Neural crest cell (in vitro differentiated cells): ENCODE measurements around the gene ASB2. TPM values are rescaled to one million over a fixed set of nuclear protein-coding genes. Genes with fewer than 3 reads are reported as not detected.

Source experiments
- DNase-seq: peaks from one replicate; pipeline ENCODE4 v3.0.0; 2021; ENCODE audit warnings: low read depth, mixed read lengths, low spot score
- H3K27ac Mint-ChIP-seq: one replicate; pipeline ENCODE4 v1.8.0; 2021; ENCODE audit warnings: mild to moderate bottlenecking, mixed read lengths; ENCODE audit not compliant: unreplicated experiment
- H3K27me3 Mint-ChIP-seq: 2 replicates; pipeline ENCODE4 v1.8.0; 2021; ENCODE audit warnings: low read depth, mild to moderate bottlenecking, mixed read lengths
- H3K36me3 Mint-ChIP-seq: 2 replicates; pipeline ENCODE4 v1.8.0; 2021; ENCODE audit warnings: low read depth, mild to moderate bottlenecking, mixed read lengths
- H3K4me1 Mint-ChIP-seq: 2 replicates; pipeline ENCODE4 v1.8.0; 2021; ENCODE audit warnings: mixed read lengths
- H3K4me3 Mint-ChIP-seq: one replicate; pipeline ENCODE4 v1.8.0; 2021; ENCODE audit warnings: mild to moderate bottlenecking, mixed read lengths
- H3K9me3 Mint-ChIP-seq: 2 replicates; pipeline ENCODE4 v1.8.0; 2021; ENCODE audit warnings: mixed read lengths
- CTCF ChIP-seq: fragments of 200-600 bp; sonication (generic); conservative IDR thresholded peaks from 2 replicates; pipeline ENCODE4 v1.5.0; 2021; ENCODE audit warnings: antibody characterized with exemption, mild to moderate bottlenecking
- total RNA-seq: library from RNA; stranded (reverse); gene quantifications from 2 replicates; pipeline ENCODE4 v1.2.1, GENCODE V29; 2021

ASB2 gene
- total RNA-seq, 1 donor from 2014 or later: 3.5 TPM

GRCh38 chr14:93935213-93935612 is 41.2 kb downstream of the ASB2 start:
- Mint-ChIP-seq H3K4me3 (no peak overlapping the region), H3K27ac (no peak overlapping the region), H3K4me1 (peaks cover 5% of the 10 kb centered on the region), H3K36me3 (peaks cover 2% of the 10 kb centered on the region), H3K27me3 (peaks cover 30% of the 10 kb centered on the region), H3K9me3 (no peaks in the 10 kb centered on the region)
- no peak for DNase-seq
- TF ChIP-seq CTCF: no peak

- Mint-ChIP-seq H3K27me3 (peaks cover 13% of the 10 kb centered on the region), H3K27ac (no peak overlapping the region), H3K4me1 (peaks cover 14% of the 10 kb centered on the region)
Measured at GRCh38 chr14:93932642-93933041, 43.7 kb downstream of the ASB2 start.

GRCh38 chr14:93930989-93931307 is 45.4 kb downstream of the ASB2 start:
- no peak for TF ChIP-seq CTCF
- Mint-ChIP-seq H3K4me1 (peaks cover 21% of the 10 kb centered on the region), H3K4me3 (peak overlapping the region; percentile 33), H3K27ac (no peak overlapping the region), H3K9me3 (no peaks in the 10 kb centered on the region), H3K27me3 (peaks cover 6% of the 10 kb centered on the region), H3K36me3 (no peaks in the 10 kb centered on the region)
- DNase-seq: no peak

More at GRCh38 chr14:93932642-93933041, 43.7 kb downstream of the ASB2 start:
- Mint-ChIP-seq H3K9me3 (no peaks in the 10 kb centered on the region), H3K4me3 (no peak overlapping the region), H3K36me3 (peaks cover 2% of the 10 kb centered on the region)
- TF ChIP-seq CTCF: no peak
- no peak for DNase-seq

- DNase-seq: no peak
- H3K27me3 Mint-ChIP-seq: peaks cover 5% of the 10 kb centered on the region
- H3K9me3 Mint-ChIP-seq: no peaks in the 10 kb centered on the region
- H3K36me3 Mint-ChIP-seq: no peaks in the 10 kb centered on the region
- H3K4me1 Mint-ChIP-seq: peaks cover 26% of the 10 kb centered on the region
- peak overlapping the region; percentile 34 for H3K4me3 Mint-ChIP-seq
- peak overlapping the region; percentile 91 for H3K27ac Mint-ChIP-seq
- TF ChIP-seq CTCF: no peak
Measured at GRCh38 chr14:93930296-93930988, 45.9 kb downstream of the ASB2 start.

GRCh38 chr14:93929657-93930056 is 46.7 kb downstream of the ASB2 start:
- no peak for TF ChIP-seq CTCF
- Mint-ChIP-seq H3K36me3 (no peaks in the 10 kb centered on the region), H3K9me3 (no peaks in the 10 kb centered on the region), H3K4me3 (peak overlapping the region; percentile 56), H3K4me1 (peaks cover 32% of the 10 kb centered on the region), H3K27me3 (peaks cover 3% of the 10 kb centered on the region), H3K27ac (peak overlapping the region; percentile 81)
- no peak for DNase-seq
